NK-92 (cell line): ENCODE data around the gene PRSS2.
"Not testable (repeated sequence)": the region's sequence is repeated elsewhere in the genome, so short reads cannot be mapped to it uniquely, and the experiment has no call there.

Source experiments
- DNase-seq: peaks from one replicate; lab custom pipeline; 2025; ENCODE audit not compliant: unreplicated experiment; lab: John Stamatoyannopoulos, UW

Gene PRSS2

GRCh38 chr7:142758312-142758711 lies 12.5 kb upstream of the PRSS2 start:
- not testable (repeated sequence) for DNase-seq

DNA sequence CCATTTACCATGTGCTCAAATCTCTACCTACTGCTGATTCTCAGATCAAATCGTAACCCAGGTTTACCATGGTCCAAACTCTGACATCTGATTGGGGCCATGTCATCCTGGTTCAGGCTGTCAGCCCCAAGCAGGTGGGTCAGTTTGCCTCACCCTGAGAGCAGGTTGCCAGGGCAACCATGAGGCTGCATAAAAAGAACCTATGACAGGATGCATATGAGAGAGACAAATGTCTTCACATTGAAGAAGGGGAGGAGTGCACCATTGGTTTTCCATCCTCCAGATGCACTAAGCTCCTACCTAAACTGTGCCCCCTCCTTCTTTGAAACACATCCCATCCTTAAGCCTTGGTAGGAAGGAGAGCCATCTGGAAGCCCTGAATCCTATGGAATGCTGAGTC lies 11.3 kb upstream of the PRSS2 start:
- DNase-seq = no peak

DNA sequence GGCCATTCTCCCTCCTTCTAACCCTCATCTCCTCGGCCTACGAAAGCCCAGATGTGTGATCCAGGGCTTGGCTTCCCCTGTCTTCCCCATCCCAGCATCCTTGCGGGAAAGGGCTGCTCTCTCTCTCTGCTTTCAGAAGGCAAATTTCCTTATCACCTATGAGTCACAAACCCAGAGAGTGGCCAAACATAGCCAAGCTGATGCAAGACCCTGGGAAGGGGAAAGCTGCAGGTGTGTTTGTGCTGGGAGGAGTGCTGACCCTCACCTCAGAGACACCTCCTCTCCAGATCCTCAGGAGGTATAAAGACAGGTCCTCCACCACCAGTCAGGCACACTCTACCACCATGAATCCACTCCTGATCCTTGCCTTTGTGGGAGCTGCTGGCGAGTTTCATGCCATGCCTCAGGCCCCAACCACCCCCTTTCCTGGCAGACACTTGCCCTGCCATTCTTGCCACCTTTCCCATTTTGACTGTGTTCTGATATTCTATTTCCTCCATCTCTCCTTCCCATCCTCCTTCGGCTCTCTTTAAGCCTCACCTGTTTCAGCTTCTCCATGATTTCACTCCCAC lies 10.6 kb upstream of the PRSS2 start:
- no peak for DNase-seq

DNA sequence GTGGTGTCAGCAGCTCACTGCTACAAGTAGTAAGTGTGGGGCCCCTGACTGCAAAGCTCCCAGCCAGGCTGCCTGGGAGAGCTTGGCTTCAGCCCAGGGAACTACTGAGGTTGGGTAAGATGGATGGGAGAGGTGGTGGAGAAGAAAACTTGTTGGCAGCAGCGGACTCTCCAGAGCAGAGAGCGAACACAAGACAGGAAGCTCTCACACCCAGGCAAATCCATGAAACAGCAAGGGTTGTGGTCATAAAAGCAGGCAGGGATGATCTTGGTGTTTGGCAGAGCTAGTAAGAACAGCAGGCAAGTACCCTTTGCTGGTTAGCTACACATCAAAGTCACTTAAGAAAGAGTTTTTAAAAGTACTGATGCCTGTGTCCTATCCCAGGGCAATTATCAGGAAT lies 9.2 kb upstream of the PRSS2 start:
- not testable (repeated sequence) for DNase-seq

DNA sequence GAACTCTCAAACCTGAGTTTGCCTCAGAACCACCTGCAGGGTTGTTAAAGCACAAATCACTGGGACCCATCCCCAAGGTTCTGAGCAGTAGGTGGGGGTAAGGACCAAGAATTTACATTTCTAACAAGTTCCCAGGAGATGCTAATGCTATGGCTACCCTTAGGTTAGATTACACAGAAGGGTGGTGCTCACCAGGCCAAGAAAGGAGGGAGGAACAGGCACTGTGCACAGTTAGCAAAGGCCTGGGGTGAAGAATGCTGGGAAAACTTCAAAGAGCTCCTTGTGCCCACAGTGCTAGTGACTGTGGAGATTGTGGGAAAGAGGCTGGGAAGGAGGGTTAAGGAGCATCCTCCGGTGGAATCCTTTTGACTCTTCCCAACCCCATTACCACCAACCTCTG lies 8.7 kb upstream of the PRSS2 start:
- no peak for DNase-seq

GRCh38 chr7:142767451-142767850 lies 3.3 kb upstream of the PRSS2 start:
- DNase-seq = no peak

DNA sequence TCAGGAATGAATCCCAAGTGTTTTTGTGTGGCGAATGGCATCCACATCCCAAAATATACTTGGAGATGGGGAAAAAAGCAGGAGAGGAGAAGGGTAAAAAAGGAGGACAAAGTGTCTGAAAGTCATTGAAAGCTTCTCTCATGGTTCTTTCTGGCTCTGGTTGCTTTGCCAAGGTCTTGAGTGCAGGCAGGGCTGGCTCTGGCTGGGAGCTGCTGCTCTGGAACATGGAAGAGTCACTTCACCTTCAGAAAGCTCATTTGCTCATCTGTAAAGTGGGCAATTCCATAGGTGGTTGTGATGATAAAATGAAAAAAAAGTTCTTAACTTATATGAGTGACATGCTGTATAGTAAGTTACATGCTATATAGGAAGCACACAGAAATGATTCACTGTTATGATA lies 2.9 kb upstream of the PRSS2 start:
- no peak for DNase-seq

GRCh38 chr7:142768885-142769284 lies 1.9 kb upstream of the PRSS2 start:
- DNase-seq = not testable (repeated sequence)

DNA sequence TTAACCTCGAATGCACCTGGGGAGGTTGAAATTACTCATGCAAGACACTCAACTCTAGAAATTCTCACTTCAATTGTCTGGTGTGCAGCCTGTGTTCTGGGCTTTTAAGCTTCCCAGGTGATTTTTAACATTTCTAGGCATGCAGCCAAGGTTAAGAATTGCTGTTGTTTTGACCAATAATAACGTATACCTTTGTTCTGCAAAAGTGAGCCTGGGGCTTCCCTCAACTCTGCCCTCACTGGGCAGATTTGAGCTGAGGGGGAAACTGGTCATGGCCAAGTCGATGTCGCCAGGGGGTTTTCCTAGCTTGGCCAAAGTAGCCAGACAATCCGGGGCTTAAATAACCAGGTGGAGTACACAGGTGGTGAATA lies 568 bp downstream of the PRSS2 start:
- no peak for DNase-seq

GRCh38 chr7:142772051-142772450 lies 1.3 kb downstream of the PRSS2 start:
- no peak for DNase-seq

DNA sequence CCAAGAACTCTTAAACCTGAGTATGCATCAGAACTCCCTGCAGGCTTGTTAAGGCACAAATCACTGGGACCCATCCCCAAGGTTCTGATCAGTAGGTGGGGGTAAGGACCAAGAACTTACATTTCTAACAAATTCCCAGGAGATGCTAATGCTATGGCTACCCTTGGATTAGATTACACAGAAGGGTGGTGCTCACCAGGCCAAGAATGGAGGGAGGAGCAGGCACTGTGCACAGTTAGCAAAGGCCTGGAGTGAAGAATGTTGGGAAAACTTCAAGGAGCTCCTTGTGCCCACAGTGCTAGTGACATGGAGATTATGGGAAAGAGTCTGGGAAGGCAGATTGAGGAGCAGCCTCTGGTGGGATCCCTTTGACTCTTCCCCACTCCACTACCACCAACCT lies 1.9 kb downstream of the PRSS2 start:
- no peak for DNase-seq

- no peak for DNase-seq
Measured at GRCh38 chr7:142773230-142773629, 2.5 kb downstream of the PRSS2 start.

DNA sequence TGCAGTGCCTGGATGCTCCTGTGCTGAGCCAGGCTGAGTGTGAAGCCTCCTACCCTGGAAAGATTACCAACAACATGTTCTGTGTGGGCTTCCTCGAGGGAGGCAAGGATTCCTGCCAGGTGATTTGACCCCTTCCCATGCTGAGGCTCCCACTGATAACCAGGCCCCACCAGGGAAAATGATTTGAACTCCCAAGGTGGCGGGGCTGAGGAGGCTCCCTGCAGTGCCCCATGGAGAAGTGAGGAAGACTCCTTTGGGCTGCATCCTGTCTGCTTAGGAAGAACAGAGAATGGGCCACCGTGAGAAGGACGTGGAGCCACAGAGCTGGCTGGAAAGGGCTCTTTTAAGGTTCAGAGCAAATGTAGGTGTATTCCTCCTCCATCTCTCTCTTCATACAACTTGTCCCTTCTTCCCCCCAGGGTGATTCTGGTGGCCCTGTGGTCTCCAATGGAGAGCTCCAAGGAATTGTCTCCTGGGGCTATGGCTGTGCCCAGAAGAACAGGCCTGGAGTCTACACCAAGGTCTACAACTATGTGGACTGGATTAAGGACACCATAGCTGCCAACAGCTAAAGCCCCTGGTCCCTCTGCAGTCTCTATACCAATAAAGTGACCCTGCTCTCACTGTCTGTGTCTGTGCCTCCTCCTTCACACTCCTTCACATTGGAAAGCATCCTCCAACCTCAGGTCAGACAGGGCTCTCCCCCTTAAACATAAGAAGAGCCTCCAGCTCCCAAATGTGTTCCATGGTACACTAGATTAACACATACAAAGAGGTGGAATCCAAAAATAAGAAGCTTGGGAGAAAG lies 3.4 kb downstream of the PRSS2 start:
- no peak for DNase-seq

- no peak for DNase-seq
Measured at GRCh38 chr7:142774826-142775225, 4.1 kb downstream of the PRSS2 start.

GRCh38 chr7:142775351-142776115 lies 4.8 kb downstream of the PRSS2 start:
- not testable (repeated sequence) for DNase-seq

- no peak for DNase-seq
Measured at GRCh38 chr7:142776206-142776844, 5.6 kb downstream of the PRSS2 start.

DNA sequence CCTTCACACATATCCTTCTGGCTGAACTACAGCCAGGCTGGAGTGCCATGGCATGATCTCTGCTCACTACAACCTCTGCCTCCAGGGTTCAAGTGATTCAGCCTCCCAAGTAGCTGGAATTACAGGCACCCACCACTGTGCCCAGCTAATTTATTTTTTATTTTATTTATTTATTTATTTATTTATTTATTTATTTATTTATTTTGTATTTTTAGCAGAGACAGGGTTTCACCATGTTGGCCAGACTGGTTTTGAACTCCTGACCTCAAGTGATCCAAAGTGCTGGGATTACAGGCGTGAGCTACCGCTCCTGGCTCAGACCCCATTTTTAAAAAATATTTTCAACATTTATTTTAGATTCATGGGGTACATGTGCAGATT lies 6.1 kb downstream of the PRSS2 start:
- not testable (repeated sequence) for DNase-seq

- DNase-seq = no peak
Measured at GRCh38 chr7:142777318-142777717, 6.5 kb downstream of the PRSS2 start.

- no peak for DNase-seq
Measured at GRCh38 chr7:142782922-142783900, 12.4 kb downstream of the PRSS2 start.

- no peak for DNase-seq
Measured at GRCh38 chr7:142784096-142784495, 13.3 kb downstream of the PRSS2 start.
